Activated CD4-positive, alpha-beta T cell treated with anti-CD3 and anti-CD28 coated beads for 48 hours (primary cell): ENCODE data around the gene CATSPERD.

Experiments
- DNase-seq: peaks from one replicate; pipeline ENCODE4 v3.0.0-alpha.2; 2020

The CATSPERD gene

GRCh38 chr19:5788422-5788821 is 68.0 kb downstream of the CATSPERD start:
- no peak for DNase-seq

GRCh38 chr19:5789351-5789761 is 68.9 kb downstream of the CATSPERD start:
- DNase-seq: no peak

GRCh38 chr19:5789886-5790558 is 69.6 kb downstream of the CATSPERD start:
- no peak for DNase-seq

GRCh38 chr19:5790559-5791520 is 70.4 kb downstream of the CATSPERD start, which contains the start of gene DUS3L:
Gene DUS3L (minus strand): TSS chr19:5791163. CDS start chr19:5791141, 22 bp downstream.
- DNase-seq: peak; percentile 98

GRCh38 chr19:5792224-5792623 is 71.8 kb downstream of the CATSPERD start:
- DNase-seq: no peak

- DNase-seq: no peak
These were observed 72.8 kb downstream of the CATSPERD start for GRCh38 chr19:5793188-5793587.

GRCh38 chr19:5795382-5795919 is 75.0 kb downstream of the CATSPERD start:
- no peak for DNase-seq

- no peak for DNase-seq
These were observed 77.8 kb downstream of the CATSPERD start for GRCh38 chr19:5798244-5798643.

- DNase-seq: no peak
These were observed 79.1 kb downstream of the CATSPERD start for GRCh38 chr19:5799247-5800241.

GRCh38 chr19:5800361-5801270 is 80.2 kb downstream of the CATSPERD start:
- no peak for DNase-seq

- DNase-seq: no peak
These were observed 81.6 kb downstream of the CATSPERD start for GRCh38 chr19:5801796-5802619.

- no peak for DNase-seq
These were observed 83.0 kb downstream of the CATSPERD start for GRCh38 chr19:5803441-5803751.

- DNase-seq: peak; percentile 97
These were observed 83.5 kb downstream of the CATSPERD start for GRCh38 chr19:5803752-5804515.

- DNase-seq: peak; percentile 44
These were observed 84.4 kb downstream of the CATSPERD start, which contains the start of gene NRTN for GRCh38 chr19:5804516-5805461. Gene NRTN (plus strand): TSS chr19:5805067. CDS start chr19:5824166, 19,099 bp downstream.

- peak; percentile 76 for DNase-seq
These were observed 85.2 kb downstream of the CATSPERD start for GRCh38 chr19:5805462-5806132.

- no peak for DNase-seq
These were observed 85.7 kb downstream of the CATSPERD start for GRCh38 chr19:5806133-5806489.

GRCh38 chr19:5806905-5807304 is 86.5 kb downstream of the CATSPERD start:
- DNase-seq: no peak
